Ovary (tissue), 9 donors: ENCODE data around the gene LIPG. TPM values are rescaled to one million over a fixed set of nuclear protein-coding genes. Genes with fewer than 3 reads are reported as not detected.

ENCODE experiments used
- DNase-seq, 5 donors: peaks; one replicate each; pipeline ENCODE4 v3.0.0-alpha.2; 2019 to 2020
- H3K27ac ChIP-seq, 2 donors: fragments of 200-600 bp; one replicate each; pipeline versions ENCODE4 v1.5.1 to v1.8.0; 2019 to 2022
- H3K27me3 ChIP-seq: fragments of 200-600 bp; one replicate; pipeline ENCODE4 v1.8.0; 2022
- H3K36me3 ChIP-seq: fragments of 200-600 bp; sonication (generic); one replicate; pipeline ENCODE4 v1.5.1; 2019
- H3K4me1 ChIP-seq: one replicate; pipeline ENCODE4 v1.8.1; 2013; ENCODE audit warnings: mild to moderate bottlenecking, moderate library complexity; ENCODE audit not compliant: insufficient read depth
- H3K4me3 ChIP-seq: fragments of 200-600 bp; sonication (generic); one replicate; pipeline ENCODE4 v1.5.1; 2017
- H3K9me3 ChIP-seq, 2 donors: fragments of 200-600 bp in 1 of 2; sonication (generic) in 1 of 2; one replicate each; pipeline versions ENCODE4 v1.5.1 to v1.8.1; 2013 to 2019; ENCODE audit warnings: mild to moderate bottlenecking in 1 of 2, moderate library complexity in 1 of 2
- EP300 ChIP-seq: sonication (generic); formaldehyde crosslinking; IDR thresholded peaks from one replicate; pipeline ENCODE4 v1.6.1; 2017; ENCODE audit warnings: antibody characterized with exemption
- POLR2A ChIP-seq: fragments of 450-650 bp; IDR thresholded peaks from one replicate; pipeline ENCODE4 v1.6.1; 2017; ENCODE audit warnings: antibody characterized with exemption, mild to moderate bottlenecking, moderate library complexity
- WGBS, 3 donors: extraction: QIAGEN DNeasy Blood & Tissue Kit in 1 of 3; methylation state at CpG; one replicate each; pipeline versions ENCODE4 v1.1.5 to v1.1.7; 2013 to 2017; 5-methylcytosine and 5-hydroxymethylcytosine counted together
- intact Hi-C, 4 donors: fragments of 100-400 bp; cut with DNase I; formaldehyde crosslinking; loops; one replicate each; pipeline versions ENCODE4 v1.11.0 to v1.15.1; 2022 to 2023
- polyA plus RNA-seq, 2 donors: library from polyadenylated mRNA; stranded (reverse); fragments of 200-250 nt in 1 of 2; fragments of 350-450 nt in 1 of 2; fragmentation: Illumina TruSeq in 1 of 2; extraction: RNeasy Lipid Tissue Mini Kit (QIAGEN cat#74804) in 1 of 2; gene quantifications; one replicate each; pipeline ENCODE4 v1.2.3, GENCODE V29; 2013 to 2014
- total RNA-seq, 7 donors: library from RNA; depleted of rRNA in 2 of 7; stranded (reverse); fragments of >200 nt in 2 of 7; fragmentation: NEBNext Ultra II Directional in 3 of 7; extraction: Animal tissue kit (Norgen Biotek cat#: 25700) in 3 of 7; gene quantifications; one replicate each; pipeline versions ENCODE4 v1.1.0 to v1.2.4, GENCODE V29; 2016 to 2023
- TF ChIP-seq, protein P1 (sequence below), 3 donors: fragments of 450-650 bp in 2 of 3; fragments of 200-600 bp in 1 of 3; IDR thresholded peaks; one replicate each; pipeline versions ENCODE4 v1.5.1 to v1.8.0; 2016 to 2022; ENCODE audit warnings: antibody characterized with exemption in 3 of 3, mild to moderate bottlenecking in 1 of 3
- donor health status: DM: no; HTN: no; CAD: no; lungs with moderate emphysema.
- donor health status: DM: no; HTN: no; CAD: no.
- donor health status: Bipolar disorder and iron deficiency.
- donor health status: DM: yes; HTN: yes; CAD: no.
- donor health status: DM: no; HTN: no; CAD: no.
- donor health status: DM: yes; HTN: yes; CAD: no.

Gene LIPG
- total and polyA plus RNA-seq, 9 donors: 0.23 to 3.9 (median 0.60) TPM; not detected in 1

DNA sequence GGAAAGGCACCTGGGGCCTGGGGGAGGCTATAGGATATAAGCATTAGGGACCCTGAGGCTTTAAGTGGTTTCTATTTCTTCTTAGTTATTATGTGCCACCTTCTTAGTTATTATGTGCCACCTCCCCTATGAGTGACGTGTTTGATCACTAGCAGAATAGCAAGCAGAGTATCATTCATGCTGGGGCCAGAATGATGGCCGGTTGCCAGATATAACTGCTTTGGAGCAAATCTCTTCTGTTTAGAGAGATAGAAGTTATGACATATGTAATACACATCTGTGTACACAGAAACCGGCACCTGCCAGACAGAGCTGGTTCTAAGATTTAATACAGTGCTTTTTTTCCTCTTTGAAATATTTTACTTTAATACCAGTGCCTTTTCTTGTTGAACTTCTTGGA, 29.4 kb downstream of the LIPG start:
- DNase-seq: no peak
- H3K36me3 ChIP-seq: no peaks in the 10 kb centered on the region
- H3K9me3 ChIP-seq: no peaks in the 10 kb centered on the region
- TF ChIP-seq, protein P1, sequence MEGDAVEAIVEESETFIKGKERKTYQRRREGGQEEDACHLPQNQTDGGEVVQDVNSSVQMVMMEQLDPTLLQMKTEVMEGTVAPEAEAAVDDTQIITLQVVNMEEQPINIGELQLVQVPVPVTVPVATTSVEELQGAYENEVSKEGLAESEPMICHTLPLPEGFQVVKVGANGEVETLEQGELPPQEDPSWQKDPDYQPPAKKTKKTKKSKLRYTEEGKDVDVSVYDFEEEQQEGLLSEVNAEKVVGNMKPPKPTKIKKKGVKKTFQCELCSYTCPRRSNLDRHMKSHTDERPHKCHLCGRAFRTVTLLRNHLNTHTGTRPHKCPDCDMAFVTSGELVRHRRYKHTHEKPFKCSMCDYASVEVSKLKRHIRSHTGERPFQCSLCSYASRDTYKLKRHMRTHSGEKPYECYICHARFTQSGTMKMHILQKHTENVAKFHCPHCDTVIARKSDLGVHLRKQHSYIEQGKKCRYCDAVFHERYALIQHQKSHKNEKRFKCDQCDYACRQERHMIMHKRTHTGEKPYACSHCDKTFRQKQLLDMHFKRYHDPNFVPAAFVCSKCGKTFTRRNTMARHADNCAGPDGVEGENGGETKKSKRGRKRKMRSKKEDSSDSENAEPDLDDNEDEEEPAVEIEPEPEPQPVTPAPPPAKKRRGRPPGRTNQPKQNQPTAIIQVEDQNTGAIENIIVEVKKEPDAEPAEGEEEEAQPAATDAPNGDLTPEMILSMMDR (IDR thresholded peaks at IDR 0.05): no peak
- no peak for TF ChIP-seq POLR2A
- TF ChIP-seq EP300: no peak
- no peaks in the 10 kb centered on the region for H3K27me3 ChIP-seq
- no peak overlapping the region for H3K4me3 ChIP-seq
- 76 to 86% (median 84%) methylated on average over 3 of the region's 3 CpGs for WGBS, 3 donors
- no peak overlapping the region for H3K27ac ChIP-seq
- H3K4me1 ChIP-seq: no peaks in the 10 kb centered on the region
- intact Hi-C loops: no loop called here

GRCh38 chr18:49591775-49592174, 29.9 kb downstream of the LIPG start:
- Histone ChIP-seq H3K9me3 (no peaks in the 10 kb centered on the region), H3K4me1 (no peaks in the 10 kb centered on the region), H3K4me3 (no peak overlapping the region), H3K27me3 (no peaks in the 10 kb centered on the region), H3K27ac (no peak overlapping the region), H3K36me3 (no peaks in the 10 kb centered on the region)
- intact Hi-C loops: no loop called here
- WGBS, 3 donors: 54 to 62% (median 62%) methylated on average over 4 of the region's 4 CpGs
- TF ChIP-seq, protein P1 (IDR thresholded peaks at IDR 0.05): no peak
- TF ChIP-seq POLR2A (no peak), EP300 (no peak)
- no peak for DNase-seq

DNA sequence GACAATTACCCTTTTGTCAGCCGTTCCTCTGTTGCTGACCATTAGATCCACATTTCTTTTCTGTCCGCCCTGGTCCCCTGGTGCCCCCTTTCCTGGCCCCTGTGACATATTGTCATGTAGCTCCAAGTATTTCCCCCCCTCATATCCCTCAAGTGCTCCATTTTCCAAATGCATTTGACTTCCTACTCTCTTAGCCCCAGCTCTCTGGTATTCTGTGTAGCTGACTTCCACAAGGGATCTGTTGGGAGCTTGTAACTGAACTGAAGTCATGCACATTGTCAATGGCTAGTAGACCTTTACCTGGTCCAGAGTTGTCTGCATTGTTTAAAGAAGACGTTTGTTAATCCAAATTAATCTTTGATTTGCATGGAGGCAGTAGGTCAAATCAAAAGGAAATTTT, 34.8 kb downstream of the LIPG start:
- DNase-seq: no peak
- 58 to 86% (median 83%) methylated on average over 3 of the region's 3 CpGs for WGBS, 3 donors
- no peak overlapping the region for H3K27ac ChIP-seq
- H3K27me3 ChIP-seq: no peaks in the 10 kb centered on the region
- H3K9me3 ChIP-seq: no peaks in the 10 kb centered on the region
- intact Hi-C loops: no loop called here
- no peaks in the 10 kb centered on the region for H3K4me1 ChIP-seq
- TF ChIP-seq POLR2A (no peak), EP300 (no peak)
- TF ChIP-seq, protein P1 (IDR thresholded peaks at IDR 0.05): no peak
- H3K36me3 ChIP-seq: no peaks in the 10 kb centered on the region
- no peak overlapping the region for H3K4me3 ChIP-seq

DNA sequence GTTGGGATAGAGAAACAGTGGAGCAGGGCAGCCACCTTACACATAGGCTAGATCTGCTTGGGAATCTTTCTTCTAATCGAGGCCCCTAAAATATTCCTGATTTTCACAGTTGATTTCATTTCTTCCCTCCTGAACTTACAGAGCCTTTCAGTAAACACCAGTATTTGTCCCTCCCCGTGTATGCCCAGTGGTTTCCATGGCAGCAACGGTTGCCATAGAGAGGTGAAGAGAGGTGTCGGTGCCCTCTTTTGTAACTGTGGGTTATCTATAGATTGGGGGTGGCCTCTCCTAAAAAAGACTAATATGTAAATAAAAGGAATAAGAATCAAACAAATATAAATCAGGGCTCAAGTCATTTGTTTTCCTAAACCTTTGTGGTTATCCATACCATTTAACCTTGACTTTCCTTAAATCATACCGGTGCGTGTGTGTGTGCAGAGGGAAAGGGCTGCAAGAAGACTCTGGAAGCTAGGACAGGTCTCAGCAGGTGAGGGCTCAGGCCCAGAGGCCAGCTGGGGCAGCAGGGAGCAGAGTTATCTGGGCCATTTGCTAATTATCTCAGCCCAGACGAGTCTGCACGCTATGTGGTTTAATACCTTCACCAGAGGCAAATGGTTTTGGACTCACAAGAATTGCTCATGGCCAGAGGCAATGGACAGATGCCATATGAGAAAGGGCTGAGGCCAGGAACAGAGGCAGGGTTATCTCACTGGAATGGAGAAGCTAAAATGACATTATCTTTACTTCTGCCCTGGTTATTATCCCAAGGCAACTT, 35.5 kb downstream of the LIPG start:
- 63 to 74% (median 65%) methylated on average over 8 of the region's 8 CpGs for WGBS, 3 donors
- H3K4me3 ChIP-seq: no peak overlapping the region
- no peaks in the 10 kb centered on the region for H3K4me1 ChIP-seq
- TF ChIP-seq EP300: no peak
- TF ChIP-seq POLR2A: no peak
- TF ChIP-seq, protein P1 (IDR thresholded peaks at IDR 0.05): no peak
- no peak for DNase-seq
- H3K36me3 ChIP-seq: no peaks in the 10 kb centered on the region
- H3K27me3 ChIP-seq: no peaks in the 10 kb centered on the region
- H3K27ac ChIP-seq: no peak overlapping the region
- intact Hi-C loops: no loop called here
- no peaks in the 10 kb centered on the region for H3K9me3 ChIP-seq
